H9 (cell line): Measurements from ENCODE around the gene TTC9. TPM values are rescaled to one million over a fixed set of nuclear protein-coding genes. Genes with fewer than 3 reads are reported as not detected.
A peak's percentile ranks its signal among the peaks of the same experiment; 100 is the strongest.

Experiments used
- DNase-seq: peaks from one replicate; pipeline ENCODE4 v3.0.0-alpha.2; 2017
- H2AFZ ChIP-seq: one replicate; pipeline ENCODE4 v1.6.1; 2013; ENCODE audit warnings: mild to moderate bottlenecking, low read length, control low read depth, moderate library complexity
- H2AK5ac ChIP-seq: 2 replicates; pipeline ENCODE4 v1.6.1; 2013; ENCODE audit warnings: low read length, control low read depth, mixed read lengths; ENCODE audit not compliant: insufficient read length
- H2BK120ac ChIP-seq: one replicate; pipeline ENCODE4 v1.6.1; 2013; ENCODE audit warnings: low read depth, mild to moderate bottlenecking, low read length, control low read depth, inconsistent platforms; ENCODE audit not compliant: poor library complexity, severe bottlenecking
- H2BK12ac ChIP-seq: 2 replicates; pipeline ENCODE4 v1.6.1; 2013; ENCODE audit warnings: low read length, control low read depth, mixed read lengths, low read depth; ENCODE audit not compliant: insufficient read length
- H2BK15ac ChIP-seq: 2 replicates; pipeline ENCODE4 v1.6.1; 2013; ENCODE audit warnings: low read depth, low read length, control low read depth
- H2BK20ac ChIP-seq: one replicate; pipeline ENCODE4 v1.6.1; 2013; ENCODE audit warnings: low read depth, mild to moderate bottlenecking, low read length, control low read depth, inconsistent platforms; ENCODE audit not compliant: poor library complexity, severe bottlenecking
- H2BK5ac ChIP-seq: 2 replicates; pipeline ENCODE4 v1.6.1; 2013; ENCODE audit warnings: low read length, control low read depth, mixed read lengths; ENCODE audit not compliant: insufficient read length
- H3K14ac ChIP-seq: 2 replicates; pipeline ENCODE4 v1.6.1; 2013; ENCODE audit warnings: low read length, control low read depth; ENCODE audit not compliant: insufficient read depth
- H3K18ac ChIP-seq: 2 replicates; pipeline ENCODE4 v1.6.1; 2013; ENCODE audit warnings: low read depth, mild to moderate bottlenecking, mixed read lengths, low read length, control low read depth; ENCODE audit not compliant: insufficient read length
- H3K23ac ChIP-seq: 2 replicates; pipeline ENCODE4 v1.6.1; 2013; ENCODE audit warnings: low read length, control low read depth, mixed read lengths, low read depth; ENCODE audit not compliant: insufficient read length
- H3K23me2 ChIP-seq: 2 replicates; pipeline ENCODE4 v1.6.1; 2013; ENCODE audit warnings: low read depth, mild to moderate bottlenecking, mixed read lengths, low read length, control low read depth; ENCODE audit not compliant: insufficient read length, poor library complexity, severe bottlenecking
- H3K27ac ChIP-seq: 2 replicates; pipeline ENCODE4 v1.5.1; 2013; ENCODE audit warnings: low read length, control low read depth, mixed read lengths, low read depth; ENCODE audit not compliant: insufficient read length
- H3K27me3 ChIP-seq: 2 replicates; pipeline ENCODE4 v1.6.1; 2013; ENCODE audit warnings: low read length, control low read depth, inconsistent platforms; ENCODE audit not compliant: insufficient read depth
- H3K4ac ChIP-seq: 2 replicates; pipeline ENCODE4 v1.6.1; 2013; ENCODE audit warnings: low read depth, mild to moderate bottlenecking, control low read depth, inconsistent platforms, low read length, moderate library complexity
- H3K4me1 ChIP-seq: 2 replicates; pipeline ENCODE4 v1.6.1; 2013; ENCODE audit warnings: low read length, control low read depth, inconsistent platforms; ENCODE audit not compliant: insufficient read depth
- H3K4me2 ChIP-seq: 2 replicates; pipeline ENCODE4 v1.6.1; 2013; ENCODE audit warnings: low read length, control low read depth, mixed read lengths; ENCODE audit not compliant: insufficient read length, insufficient read depth
- H3K56ac ChIP-seq: 2 replicates; pipeline ENCODE4 v1.6.1; 2013; ENCODE audit warnings: low read depth, mild to moderate bottlenecking, mixed read lengths, low read length, control low read depth; ENCODE audit not compliant: insufficient read length
- H3K79me1 ChIP-seq: 2 replicates; pipeline ENCODE4 v1.6.1; 2013; ENCODE audit warnings: low read depth, mild to moderate bottlenecking, moderate library complexity, low read length, control low read depth, inconsistent platforms; ENCODE audit not compliant: insufficient read depth, poor library complexity, severe bottlenecking
- H3K79me2 ChIP-seq: 2 replicates; pipeline ENCODE4 v1.6.1; 2013; ENCODE audit warnings: low read length, control low read depth, inconsistent platforms; ENCODE audit not compliant: insufficient read depth
- H3K9ac ChIP-seq: 2 replicates; pipeline ENCODE4 v1.6.1; 2013; ENCODE audit warnings: low read length, control low read depth, mixed read lengths; ENCODE audit not compliant: insufficient read length; ENCODE audit errors: extremely low read depth
- H3K9me3 ChIP-seq: one replicate; pipeline ENCODE4 v1.6.1; 2013; ENCODE audit warnings: low read depth, low read length, inconsistent platforms; ENCODE audit not compliant: control insufficient read depth
- H3T11ph ChIP-seq: one replicate; pipeline ENCODE4 v1.6.1; 2013; ENCODE audit warnings: mild to moderate bottlenecking, low read length, control low read depth, inconsistent platforms
- H4K20me1 ChIP-seq: one replicate; pipeline ENCODE4 v1.6.1; 2013; ENCODE audit not compliant: control insufficient read depth, insufficient read length, insufficient read depth
- H4K5ac ChIP-seq: 2 replicates; pipeline ENCODE4 v1.6.1; 2013; ENCODE audit warnings: low read depth, mild to moderate bottlenecking, mixed read lengths, low read length, control low read depth; ENCODE audit not compliant: insufficient read length
- H4K8ac ChIP-seq: replicated peaks from 2 replicates; pipeline ENCODE4 v1.6.1; 2013; ENCODE audit warnings: low read length, control low read depth, mixed read lengths, low read depth; ENCODE audit not compliant: insufficient read length
- H4K91ac ChIP-seq: 2 replicates; pipeline ENCODE4 v1.6.1; 2013; ENCODE audit warnings: low read depth, mild to moderate bottlenecking, moderate library complexity, mixed read lengths, low read length, control low read depth; ENCODE audit not compliant: insufficient read length
- H3K27ac Mint-ChIP-seq, 3 experiments: 2 replicates in 2 of 3; 3 replicates in 1 of 3; pipeline ENCODE4 v1.8.0; 2020 to 2021; ENCODE audit warnings: mixed read lengths in 3 of 3, mild to moderate bottlenecking in 1 of 3, moderate library complexity in 1 of 3
- H3K27me3 Mint-ChIP-seq: 2 replicates; pipeline ENCODE4 v1.8.0; 2021; ENCODE audit warnings: low read depth, mild to moderate bottlenecking, moderate library complexity, mixed read lengths
- H3K36me3 Mint-ChIP-seq, 3 experiments: 2 replicates in 2 of 3; 3 replicates in 1 of 3; pipeline ENCODE4 v1.8.0; 2020 to 2021; ENCODE audit warnings: low read depth in 3 of 3, mixed read lengths in 3 of 3; ENCODE audit not compliant: insufficient read depth in 1 of 3
- H3K4me1 Mint-ChIP-seq, 2 experiments: 2 replicates each; pipeline ENCODE4 v1.8.0; 2020; ENCODE audit warnings: mixed read lengths in 2 of 2
- H3K4me3 Mint-ChIP-seq, 2 experiments: 2 replicates in 1 of 2; 3 replicates in 1 of 2; pipeline ENCODE4 v1.8.0; 2020 to 2021; ENCODE audit warnings: mild to moderate bottlenecking in 2 of 2, mixed read lengths in 2 of 2, moderate library complexity in 1 of 2
- H3K9me3 Mint-ChIP-seq, 2 experiments: 2 replicates in 1 of 2; 3 replicates in 1 of 2; pipeline ENCODE4 v1.8.0; 2020; ENCODE audit warnings: mild to moderate bottlenecking in 2 of 2, mixed read lengths in 2 of 2, moderate library complexity in 1 of 2
- CTCF ChIP-seq: fragments of 200-600 bp; sonication (generic); conservative IDR thresholded peaks from 3 replicates; pipeline ENCODE4 v1.8.0; 2021; ENCODE audit warnings: antibody characterized with exemption, mild to moderate bottlenecking
- WGBS: extraction: QIAGEN DNeasy Blood & Tissue Kit; methylation state at CpG from one replicate; pipeline ENCODE4 v1.1.7; 2013; ENCODE audit warnings: missing lambda C conversion rate, low lambda C conversion rate, mixed read lengths; ENCODE audit not compliant: insufficient read length; ENCODE audit errors: extremely low coverage; 5-methylcytosine and 5-hydroxymethylcytosine counted together
- total RNA-seq: library from RNA; stranded (reverse); gene quantifications from 2 replicates; pipeline ENCODE4 v1.2.1, GENCODE V29; 2021

Gene TTC9
- total RNA-seq, 1 experiment from 2014 or later, result 17.4 TPM

DNA sequence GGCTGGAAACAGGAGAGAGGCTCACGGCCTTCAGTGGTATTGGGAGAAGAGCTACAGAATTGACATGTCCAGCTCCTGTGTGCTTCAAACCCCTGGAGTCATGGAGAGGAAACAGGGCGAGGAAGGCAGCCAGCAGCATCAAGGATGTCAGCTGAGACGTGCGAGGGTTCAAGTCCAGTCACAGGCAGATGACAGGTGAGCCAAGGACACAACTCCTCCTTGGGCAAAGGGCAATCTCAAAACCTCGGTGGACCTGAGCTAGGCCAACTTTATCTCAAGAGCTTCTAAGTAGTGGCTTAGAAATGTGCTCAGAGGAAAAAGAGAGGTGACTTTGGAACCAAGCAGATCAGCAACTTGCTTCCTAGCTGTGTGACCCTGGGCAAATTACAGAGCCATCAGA, 81.6 kb downstream of the TTC9 start:
- Histone ChIP-seq H3K4ac (no peak overlapping the region), H2BK20ac (no peak overlapping the region), H3K23ac (no peak overlapping the region), H2BK120ac (no peak overlapping the region), H4K5ac (no peak overlapping the region), H3K9ac (no peak overlapping the region), H3T11ph (no peak overlapping the region), H2AFZ (no peak overlapping the region), H4K91ac (no peak overlapping the region), H3K79me1 (no peaks in the 10 kb centered on the region), H3K23me2 (no peaks in the 10 kb centered on the region), H2BK15ac (no peak overlapping the region), H2BK5ac (no peak overlapping the region), H2AK5ac (no peak overlapping the region), H2BK12ac (no peak overlapping the region), H4K20me1 (no peaks in the 10 kb centered on the region), H3K18ac (no peak overlapping the region), H4K8ac (no peak overlapping the region), H3K79me2 (no peaks in the 10 kb centered on the region), H3K27me3 (no peaks in the 10 kb centered on the region), H3K14ac (no peak overlapping the region), H3K56ac (no peak overlapping the region), H3K4me2 (no peak overlapping the region), H3K27ac (no peak overlapping the region), H3K9me3 (no peaks in the 10 kb centered on the region), H3K4me1 (no peaks in the 10 kb centered on the region; the same call in 1 of the 2 replicates)
- peaks cover 20 to 22% of the 10 kb centered on the region in 2 experiments for H3K4me1 Mint-ChIP-seq
- H3K27me3 Mint-ChIP-seq, result no peaks in the 10 kb centered on the region
- peak overlapping the region in 2 of 3 experiments; percentile 21 to 72; a peak in 3 of 7 replicates for H3K27ac Mint-ChIP-seq
- DNase-seq, result no peak
- TF ChIP-seq CTCF, result no peak
- no peaks in the 10 kb centered on the region for H3K9me3 Mint-ChIP-seq
- H3K36me3 Mint-ChIP-seq, result peaks cover under 1 to 6% (median 4%) of the 10 kb centered on the region in 3 experiments; a peak in 5 of 7 replicates
- H3K4me3 Mint-ChIP-seq, result no peak overlapping the region
- WGBS, result no CpG with 5 or more reads among the region's 5 CpGs
